OCI-LY1 (cell line): ENCODE measurements around the gene IVD.

Source experiments
- H2AFZ ChIP-seq: fragments of 200-600 bp; sonication (generic), shearing (Covaris generic); 2 replicates; pipeline ENCODE4 v1.6.0; 2014; ENCODE audit warnings: antibody characterized with exemption, mild to moderate bottlenecking, low read length
- H3F3A ChIP-seq: fragments of 200-600 bp; sonication (generic), shearing (Covaris generic); 2 replicates; pipeline ENCODE4 v1.6.0; 2014; ENCODE audit warnings: mild to moderate bottlenecking, antibody characterized with exemption, low read length, moderate library complexity; ENCODE audit not compliant: insufficient read depth
- H3K27ac ChIP-seq: fragments of 200-600 bp; sonication (generic); 2 replicates; pipeline ENCODE4 v1.5.1; 2014; ENCODE audit warnings: low read length, mixed run types, mild to moderate bottlenecking, low read depth; ENCODE audit not compliant: poor library complexity, severe bottlenecking
- H3K27me3 ChIP-seq: fragments of 200-600 bp; sonication (generic); 2 replicates; pipeline ENCODE4 v1.6.0; 2014; ENCODE audit warnings: antibody characterized with exemption, mild to moderate bottlenecking, low read length, moderate library complexity; ENCODE audit not compliant: insufficient read depth
- H3K36me3 ChIP-seq: fragments of 200-600 bp; sonication (generic); 2 replicates; pipeline ENCODE4 v1.6.1; 2014; ENCODE audit warnings: mild to moderate bottlenecking, antibody characterized with exemption, low read length, moderate library complexity, mixed read lengths; ENCODE audit not compliant: insufficient read depth
- H3K4me1 ChIP-seq: fragments of 200-600 bp; sonication (generic); 2 replicates; pipeline ENCODE4 v1.5.1; 2014; ENCODE audit warnings: mild to moderate bottlenecking, low read length, moderate library complexity; ENCODE audit not compliant: insufficient read depth, severe bottlenecking
- H3K4me2 ChIP-seq: fragments of 200-600 bp; sonication (generic), shearing (Covaris generic); 2 replicates; pipeline ENCODE4 v1.6.1; 2014; ENCODE audit warnings: low read length
- H3K4me3 ChIP-seq: fragments of 200-600 bp; sonication (generic); 2 replicates; pipeline ENCODE4 v1.5.1; 2014; ENCODE audit warnings: low read length, low read depth, mild to moderate bottlenecking, mixed read lengths; ENCODE audit not compliant: poor library complexity, severe bottlenecking
- H3K79me2 ChIP-seq: fragments of 200-600 bp; shearing (Covaris generic); 2 replicates; pipeline ENCODE4 v1.6.1; 2016; ENCODE audit warnings: mixed run types, low read length, mixed read lengths; ENCODE audit not compliant: insufficient read depth
- H3K9ac ChIP-seq: fragments of 200-600 bp; sonication (generic), shearing (Covaris generic); 2 replicates; pipeline ENCODE4 v1.6.1; 2014; ENCODE audit warnings: mild to moderate bottlenecking, low read length, mixed read lengths
- H3K9me2 ChIP-seq: fragments of 200-600 bp; sonication (generic), shearing (Covaris generic); 2 replicates; pipeline ENCODE4 v1.6.1; 2014; ENCODE audit warnings: low read depth, mild to moderate bottlenecking, low read length, mixed read lengths
- H3K9me3 ChIP-seq: fragments of 200-600 bp; shearing (Covaris generic); 2 replicates; pipeline ENCODE4 v1.6.1; 2014; ENCODE audit warnings: low read length, mixed read lengths
- H4K20me1 ChIP-seq: fragments of 200-600 bp; sonication (generic), shearing (Covaris generic); 2 replicates; pipeline ENCODE4 v1.6.0; 2016; ENCODE audit warnings: mild to moderate bottlenecking, low read length; ENCODE audit not compliant: insufficient read depth
- CTCF ChIP-seq: fragments of 200-600 bp; sonication (generic), shearing (Covaris generic); IDR thresholded peaks from 2 replicates; pipeline ENCODE4 v1.5.1; 2017; ENCODE audit warnings: mild to moderate bottlenecking, antibody characterized with exemption, low read length, moderate library complexity, mixed read lengths
- EZH2 ChIP-seq: fragments of 200-600 bp; sonication (generic), shearing (Covaris generic); IDR thresholded peaks from 2 replicates; pipeline ENCODE4 v1.8.0; 2017; ENCODE audit warnings: borderline replicate concordance, mixed run types, mild to moderate bottlenecking, antibody characterized with exemption, low read length, moderate library complexity, mixed read lengths

The IVD gene

GRCh38 chr15:40357723-40358470 lies 47.7 kb upstream of the IVD start, which contains the start of gene DISP2:
TSS of gene DISP2 (plus strand) at chr15:40358219. CDS start at chr15:40358322, 103 bp downstream.
- Histone ChIP-seq H4K20me1 (no peaks in the 10 kb centered on the region), H3K79me2 (no peaks in the 10 kb centered on the region), H3K4me3 (peak within 1 kb of the TSS; percentile 66), H3K27ac (no peak within 1 kb of the TSS), H3K9ac (peak within 1 kb of the TSS; percentile 55; the same call in 1 of the 2 replicates), H3K4me1 (peaks cover 13% of the 10 kb centered on the region), H3K9me2 (no peaks in the 10 kb centered on the region), H3K27me3 (no peaks in the 10 kb centered on the region), H2AFZ (0 out of 2 replicates have a peak within 1 kb of the TSS, but pooled peaks have one; percentile 1), H3K9me3 (no peaks in the 10 kb centered on the region), H3F3A (no peaks in the 10 kb centered on the region), H3K36me3 (no peaks in the 10 kb centered on the region), H3K4me2 (peak within 1 kb of the TSS; percentile 98)
- no peak for TF ChIP-seq EZH2
- no peak for TF ChIP-seq CTCF

- no peaks in the 10 kb centered on the region for H4K20me1 ChIP-seq
- peaks cover 13% of the 10 kb centered on the region for H3K4me1 ChIP-seq
- no peak overlapping the region for H3K27ac ChIP-seq
- H3K27me3 ChIP-seq = no peaks in the 10 kb centered on the region
- peak overlapping the region; percentile 66 for H3K4me3 ChIP-seq
- no peaks in the 10 kb centered on the region for H3F3A ChIP-seq
- H3K9me2 ChIP-seq = no peaks in the 10 kb centered on the region
- no peaks in the 10 kb centered on the region for H3K36me3 ChIP-seq
- H3K9ac ChIP-seq = no peak overlapping the region; the same call in 1 of the 2 replicates
- TF ChIP-seq CTCF (peak; percentile 35; the same call in 1 of the 2 replicates), EZH2 (no peak)
- peak overlapping the region; percentile 98 for H3K4me2 ChIP-seq
- no peaks in the 10 kb centered on the region for H3K79me2 ChIP-seq
- no peak overlapping the region for H2AFZ ChIP-seq
- no peaks in the 10 kb centered on the region for H3K9me3 ChIP-seq
These were observed 46.9 kb upstream of the IVD start for GRCh38 chr15:40358471-40359353.

- no peak for TF ChIP-seq CTCF
- no peak for TF ChIP-seq EZH2
- no peaks in the 10 kb centered on the region for H3K27me3 ChIP-seq
- peaks cover 13% of the 10 kb centered on the region for H3K4me1 ChIP-seq
- H3K9ac ChIP-seq = no peak overlapping the region
- H3F3A ChIP-seq = no peaks in the 10 kb centered on the region
- H3K4me2 ChIP-seq = no peak overlapping the region
- H3K36me3 ChIP-seq = no peaks in the 10 kb centered on the region
- no peaks in the 10 kb centered on the region for H3K79me2 ChIP-seq
- H4K20me1 ChIP-seq = no peaks in the 10 kb centered on the region
- no peak overlapping the region for H2AFZ ChIP-seq
- no peaks in the 10 kb centered on the region for H3K9me2 ChIP-seq
- H3K4me3 ChIP-seq = no peak overlapping the region
- no peaks in the 10 kb centered on the region for H3K9me3 ChIP-seq
- H3K27ac ChIP-seq = no peak overlapping the region
These were observed 45.6 kb upstream of the IVD start for GRCh38 chr15:40360015-40360414.
